ENCODE measurements around the gene C5orf63. TPM values are rescaled to one million over a fixed set of nuclear protein-coding genes. Genes with fewer than 3 reads are reported as not detected.

The C5orf63 gene
- total and polyA plus RNA-seq, 4 donors: 2.1 to 6.4 (median 3.8) TPM

DNA sequence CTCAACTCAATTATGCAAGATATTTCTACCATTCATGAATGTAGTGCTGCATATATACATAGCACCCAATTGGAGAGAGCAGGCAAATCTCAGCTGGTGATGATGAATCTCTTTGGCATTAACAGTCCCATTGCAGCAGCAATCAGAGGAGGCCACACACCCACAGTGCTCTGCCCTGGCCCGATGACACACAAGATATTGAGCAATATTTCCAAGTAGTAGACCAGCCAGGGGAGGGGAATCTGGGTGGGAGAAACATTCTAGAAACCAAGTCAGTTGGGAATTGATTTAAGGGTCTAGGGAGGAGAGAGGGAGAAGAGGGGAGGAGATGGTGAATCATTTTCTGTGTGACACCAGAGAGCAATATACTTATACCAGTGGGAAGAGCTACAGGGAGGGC lies 14.9 kb upstream of the C5orf63 start (continued):
- no peak for TF ChIP-seq HNF4G (IDR thresholded peaks at IDR 0.05)
- no peak for TF ChIP-seq FOXA1 (IDR thresholded peaks at IDR 0.05)
- TF ChIP-seq NR2F2 (IDR thresholded peaks at IDR 0.05): no peak
- no peak for TF ChIP-seq RXRA (IDR thresholded peaks at IDR 0.05)
- no peak for TF ChIP-seq ATF3 (IDR thresholded peaks at IDR 0.05)
- TF ChIP-seq, protein P1, sequence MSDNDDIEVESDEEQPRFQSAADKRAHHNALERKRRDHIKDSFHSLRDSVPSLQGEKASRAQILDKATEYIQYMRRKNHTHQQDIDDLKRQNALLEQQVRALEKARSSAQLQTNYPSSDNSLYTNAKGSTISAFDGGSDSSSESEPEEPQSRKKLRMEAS (IDR thresholded peaks at IDR 0.05): no peak
- TF ChIP-seq CTCF (IDR thresholded peaks at IDR 0.05; ENCODE audit: low read depth, low read length, missing input control): no peak

DNA sequence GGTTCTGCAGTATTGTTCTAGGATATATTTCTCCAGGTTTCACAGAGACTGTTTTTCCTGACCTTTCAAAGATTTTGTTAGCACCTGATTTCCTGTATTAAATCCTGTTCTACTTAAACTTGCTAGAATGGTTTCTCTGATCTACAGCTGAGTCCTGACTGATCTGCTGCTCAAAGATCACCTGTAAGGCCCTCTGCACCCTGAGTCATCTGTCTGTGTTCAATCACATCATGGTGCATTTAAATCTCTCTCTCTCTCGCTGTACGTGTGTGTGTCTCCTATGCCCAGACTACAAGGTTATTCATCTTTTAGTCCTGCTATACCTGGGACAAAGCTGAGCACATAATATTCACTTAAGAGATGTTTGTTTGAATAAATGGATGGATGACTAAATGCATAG lies 13.3 kb upstream of the C5orf63 start:
- WGBS: 95% methylated on average over 2 of the region's 2 CpGs
- Histone ChIP-seq H3K4me1 (ENCODE audit: control insufficient read depth in 4 of 4, insufficient read depth in 4 of 4, low read length in 3 of 4) (no peaks in the 10 kb centered on the region), H3K36me3 (ENCODE audit: control insufficient read depth in 4 of 4, insufficient read depth in 3 of 4, low read depth in 1 of 4, low read length in 3 of 4) (no peaks in the 10 kb centered on the region), H3K9ac (ENCODE audit: low read depth in 1 of 2, low read length in 2 of 2) (no peak overlapping the region), H3K27ac (ENCODE audit: low read depth in 1 of 2, low read length in 2 of 2) (no peak overlapping the region), H3K9me3 (ENCODE audit: control insufficient read depth in 4 of 4, low read length in 3 of 4) (no peaks in the 10 kb centered on the region), H3K27me3 (ENCODE audit: control insufficient read depth in 4 of 4, insufficient read depth in 4 of 4, low read length in 3 of 4) (no peaks in the 10 kb centered on the region), H3K4me3 (ENCODE audit: low read depth in 1 of 3, low read length in 3 of 3) (no peak overlapping the region)
- TF ChIP-seq GABPA (IDR thresholded peaks at IDR 0.05 in 1 of 2, conservative IDR thresholded peaks at IDR 0.05 in 1 of 2): no peak
- TF ChIP-seq FOXA2 (IDR thresholded peaks at IDR 0.05): no peak
- TF ChIP-seq CTCF (IDR thresholded peaks at IDR 0.05; ENCODE audit: low read depth, low read length, missing input control): no peak
- no peak for TF ChIP-seq ATF3 (IDR thresholded peaks at IDR 0.05)
- TF ChIP-seq RAD21 (IDR thresholded peaks at IDR 0.05): no peak
- TF ChIP-seq, protein P2, sequence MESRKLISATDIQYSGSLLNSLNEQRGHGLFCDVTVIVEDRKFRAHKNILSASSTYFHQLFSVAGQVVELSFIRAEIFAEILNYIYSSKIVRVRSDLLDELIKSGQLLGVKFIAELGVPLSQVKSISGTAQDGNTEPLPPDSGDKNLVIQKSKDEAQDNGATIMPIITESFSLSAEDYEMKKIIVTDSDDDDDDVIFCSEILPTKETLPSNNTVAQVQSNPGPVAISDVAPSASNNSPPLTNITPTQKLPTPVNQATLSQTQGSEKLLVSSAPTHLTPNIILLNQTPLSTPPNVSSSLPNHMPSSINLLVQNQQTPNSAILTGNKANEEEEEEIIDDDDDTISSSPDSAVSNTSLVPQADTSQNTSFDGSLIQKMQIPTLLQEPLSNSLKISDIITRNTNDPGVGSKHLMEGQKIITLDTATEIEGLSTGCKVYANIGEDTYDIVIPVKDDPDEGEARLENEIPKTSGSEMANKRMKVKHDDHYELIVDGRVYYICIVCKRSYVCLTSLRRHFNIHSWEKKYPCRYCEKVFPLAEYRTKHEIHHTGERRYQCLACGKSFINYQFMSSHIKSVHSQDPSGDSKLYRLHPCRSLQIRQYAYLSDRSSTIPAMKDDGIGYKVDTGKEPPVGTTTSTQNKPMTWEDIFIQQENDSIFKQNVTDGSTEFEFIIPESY (IDR thresholded peaks at IDR 0.05): no peak
- no peak for DNase-seq (ENCODE audit: low spot score)

DNA sequence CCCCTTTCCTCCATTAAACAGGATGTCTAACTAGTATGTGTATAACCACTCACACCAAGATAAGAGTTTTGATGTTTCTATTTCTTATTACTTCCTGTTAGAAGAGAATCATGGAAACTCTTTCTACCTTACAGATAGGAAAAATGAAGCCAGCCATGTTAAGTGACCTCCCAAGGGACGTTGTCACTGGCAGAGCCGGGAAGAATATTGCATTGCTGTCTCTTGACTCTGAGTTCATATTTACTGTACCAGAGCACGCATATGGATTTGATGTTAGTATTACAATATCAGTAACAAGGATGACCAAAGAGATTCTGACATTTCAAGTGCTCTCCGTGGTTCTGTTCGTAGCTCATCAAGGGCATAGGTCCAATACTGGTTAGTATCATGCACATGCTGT lies 12.5 kb upstream of the C5orf63 start:
- WGBS: 87% methylated on average over 5 of the region's 5 CpGs
- no peaks in the 10 kb centered on the region for H3K27me3 ChIP-seq (ENCODE audit: control insufficient read depth in 4 of 4, insufficient read depth in 4 of 4, low read length in 3 of 4)
- H3K9me3 ChIP-seq (ENCODE audit: control insufficient read depth in 4 of 4, low read length in 3 of 4): no peaks in the 10 kb centered on the region
- no peaks in the 10 kb centered on the region for H3K4me1 ChIP-seq (ENCODE audit: control insufficient read depth in 4 of 4, insufficient read depth in 4 of 4, low read length in 3 of 4)
- no peak overlapping the region for H3K27ac ChIP-seq (ENCODE audit: low read depth in 1 of 2, low read length in 2 of 2)
- no peak for DNase-seq (ENCODE audit: low spot score)
- no peak overlapping the region for H3K4me3 ChIP-seq (ENCODE audit: low read depth in 1 of 3, low read length in 3 of 3)
- no peaks in the 10 kb centered on the region for H3K36me3 ChIP-seq (ENCODE audit: control insufficient read depth in 4 of 4, insufficient read depth in 3 of 4, low read depth in 1 of 4, low read length in 3 of 4)
- H3K9ac ChIP-seq (ENCODE audit: low read depth in 1 of 2, low read length in 2 of 2): no peak overlapping the region
- TF ChIP-seq FOXA1 (IDR thresholded peaks at IDR 0.05) (no peak), FOXA2 (IDR thresholded peaks at IDR 0.05) (no peak), JUND (IDR thresholded peaks at IDR 0.05) (no peak), RAD21 (IDR thresholded peaks at IDR 0.05) (no peak), HNF4A (conservative IDR thresholded peaks at IDR 0.05) (no peak), YY1 (IDR thresholded peaks at IDR 0.05) (no peak), GABPA (IDR thresholded peaks at IDR 0.05 in 1 of 2, conservative IDR thresholded peaks at IDR 0.05 in 1 of 2) (no peak), EGR1 (IDR thresholded peaks at IDR 0.05; ENCODE audit: low read depth in 2 of 2) (no peak), ATF3 (IDR thresholded peaks at IDR 0.05) (no peak), SP1 (IDR thresholded peaks at IDR 0.05) (no peak), HNF4G (IDR thresholded peaks at IDR 0.05) (no peak)
- TF ChIP-seq, protein P2 (IDR thresholded peaks at IDR 0.05): no peak
- TF ChIP-seq, protein P3, sequence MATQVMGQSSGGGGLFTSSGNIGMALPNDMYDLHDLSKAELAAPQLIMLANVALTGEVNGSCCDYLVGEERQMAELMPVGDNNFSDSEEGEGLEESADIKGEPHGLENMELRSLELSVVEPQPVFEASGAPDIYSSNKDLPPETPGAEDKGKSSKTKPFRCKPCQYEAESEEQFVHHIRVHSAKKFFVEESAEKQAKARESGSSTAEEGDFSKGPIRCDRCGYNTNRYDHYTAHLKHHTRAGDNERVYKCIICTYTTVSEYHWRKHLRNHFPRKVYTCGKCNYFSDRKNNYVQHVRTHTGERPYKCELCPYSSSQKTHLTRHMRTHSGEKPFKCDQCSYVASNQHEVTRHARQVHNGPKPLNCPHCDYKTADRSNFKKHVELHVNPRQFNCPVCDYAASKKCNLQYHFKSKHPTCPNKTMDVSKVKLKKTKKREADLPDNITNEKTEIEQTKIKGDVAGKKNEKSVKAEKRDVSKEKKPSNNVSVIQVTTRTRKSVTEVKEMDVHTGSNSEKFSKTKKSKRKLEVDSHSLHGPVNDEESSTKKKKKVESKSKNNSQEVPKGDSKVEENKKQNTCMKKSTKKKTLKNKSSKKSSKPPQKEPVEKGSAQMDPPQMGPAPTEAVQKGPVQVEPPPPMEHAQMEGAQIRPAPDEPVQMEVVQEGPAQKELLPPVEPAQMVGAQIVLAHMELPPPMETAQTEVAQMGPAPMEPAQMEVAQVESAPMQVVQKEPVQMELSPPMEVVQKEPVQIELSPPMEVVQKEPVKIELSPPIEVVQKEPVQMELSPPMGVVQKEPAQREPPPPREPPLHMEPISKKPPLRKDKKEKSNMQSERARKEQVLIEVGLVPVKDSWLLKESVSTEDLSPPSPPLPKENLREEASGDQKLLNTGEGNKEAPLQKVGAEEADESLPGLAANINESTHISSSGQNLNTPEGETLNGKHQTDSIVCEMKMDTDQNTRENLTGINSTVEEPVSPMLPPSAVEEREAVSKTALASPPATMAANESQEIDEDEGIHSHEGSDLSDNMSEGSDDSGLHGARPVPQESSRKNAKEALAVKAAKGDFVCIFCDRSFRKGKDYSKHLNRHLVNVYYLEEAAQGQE (IDR thresholded peaks at IDR 0.05): no peak

Measured in liver (tissue), 9 donors.